Measurements from ENCODE around the gene XYLB. TPM values are rescaled to one million over a fixed set of nuclear protein-coding genes. Genes with fewer than 3 reads are reported as not detected.
"Not testable (repeated sequence)": the region's sequence is repeated elsewhere in the genome, so short reads cannot be mapped to it uniquely, and the experiment has no call there.

XYLB gene
- total and polyA plus RNA-seq, 4 experiments from 2014 or later, result 0.22 to 0.61 (median 0.47) TPM

GRCh38 chr3:38421679-38422336 is 75.2 kb downstream of the XYLB start:
- no peak overlapping the region for H3K4me3 ChIP-seq (ENCODE audit: low read length in 2 of 2)
- POLR2A ChIA-PET (ENCODE audit: partially characterized antibody), result interaction anchor here (0.7 to 1.8 kb wide), 2 partner anchors 17 to 34 kb away, joined by 4 to 8 read pairs; no protein-coding TSS in a partner anchor
- H3K27ac ChIP-seq (ENCODE audit: low read depth, low read length), result no peak overlapping the region
- Mint-ChIP-seq H3K27me3 (no peaks in the 10 kb centered on the region), H3K4me3 (peak overlapping the region in 3 of 8 donors; percentile 35 to 78 (median 54)), H3K9me3 (no peaks in the 10 kb centered on the region), H3K4me1 (peaks cover 26 to 44% (median 32%) of the 10 kb centered on the region in 4 donors), H3K36me3 (no peaks in the 10 kb centered on the region), H3K27ac (peak overlapping the region in 1 of 7 donors; percentile 89)
- intact Hi-C loops (cut with micrococcal nuclease), result loop anchor here (10.0 kb wide), 1 partner anchor 47 kb away; no protein-coding TSS in a partner anchor
- no peaks in the 10 kb centered on the region for H3K36me3 ChIP-seq (ENCODE audit: insufficient read depth, low read length)
- CTCF ChIA-PET (ENCODE audit: partially characterized antibody), result interaction anchor here (1.2 kb wide), 1 partner anchor 75 kb away, joined by 7 read pairs; the partner anchor contains the start of gene XYLB
- no peak for DNase-seq
- no peaks in the 10 kb centered on the region for H3K27me3 ChIP-seq (ENCODE audit: insufficient read depth, low read length)
- H3K9me3 ChIP-seq (ENCODE audit: control insufficient read depth in 1 of 2, low read length in 2 of 2), result no peaks in the 10 kb centered on the region
- peaks cover 40% of the 10 kb centered on the region for H3K4me1 ChIP-seq (ENCODE audit: insufficient read depth, low read length)

- not testable (repeated sequence) for H3K36me3 ChIP-seq (ENCODE audit: insufficient read depth, low read length); H3K9me3 Mint-ChIP-seq; H3K9me3 ChIP-seq (ENCODE audit: control insufficient read depth in 1 of 2, low read length in 2 of 2); H3K27me3 Mint-ChIP-seq; H3K27ac ChIP-seq (ENCODE audit: low read depth, low read length); H3K4me3 ChIP-seq (ENCODE audit: low read length in 2 of 2); H3K27me3 ChIP-seq (ENCODE audit: insufficient read depth, low read length); H3K36me3 Mint-ChIP-seq
- ChIA-PET POLR2A (ENCODE audit: partially characterized antibody) (interaction anchor here (0.9 to 2.9 kb wide), 7 partner anchors 10 to 261 kb away, joined by 3 to 13 read pairs (median 4); partner anchors contain the start of gene OXSR1), CTCF (ENCODE audit: partially characterized antibody) (interaction anchor here (0.7 to 4.1 kb wide), 4 partner anchors 31 to 452 kb away, joined by 3 to 20 read pairs (median 3); partner anchors contain the start of gene XYLB)
- H3K27ac Mint-ChIP-seq, result peak overlapping the region in 6 of 7 donors; percentile 3 to 92 (median 84)
- intact Hi-C loops (cut with micrococcal nuclease), result loop anchor here (10.0 kb wide), 1 partner anchor 52 kb away; no protein-coding TSS in a partner anchor
- peak overlapping the region; percentile 45 to 84 (median 77) for H3K4me3 Mint-ChIP-seq
- peak; percentile 27 to 49 (median 42) for DNase-seq
- H3K4me1 ChIP-seq (ENCODE audit: insufficient read depth, low read length), result peaks cover 44% of the 10 kb centered on the region
- peaks cover 33 to 54% (median 40%) of the 10 kb centered on the region in 4 donors for H3K4me1 Mint-ChIP-seq
These were observed 80.3 kb downstream of the XYLB start for GRCh38 chr3:38426798-38427426.

DNA sequence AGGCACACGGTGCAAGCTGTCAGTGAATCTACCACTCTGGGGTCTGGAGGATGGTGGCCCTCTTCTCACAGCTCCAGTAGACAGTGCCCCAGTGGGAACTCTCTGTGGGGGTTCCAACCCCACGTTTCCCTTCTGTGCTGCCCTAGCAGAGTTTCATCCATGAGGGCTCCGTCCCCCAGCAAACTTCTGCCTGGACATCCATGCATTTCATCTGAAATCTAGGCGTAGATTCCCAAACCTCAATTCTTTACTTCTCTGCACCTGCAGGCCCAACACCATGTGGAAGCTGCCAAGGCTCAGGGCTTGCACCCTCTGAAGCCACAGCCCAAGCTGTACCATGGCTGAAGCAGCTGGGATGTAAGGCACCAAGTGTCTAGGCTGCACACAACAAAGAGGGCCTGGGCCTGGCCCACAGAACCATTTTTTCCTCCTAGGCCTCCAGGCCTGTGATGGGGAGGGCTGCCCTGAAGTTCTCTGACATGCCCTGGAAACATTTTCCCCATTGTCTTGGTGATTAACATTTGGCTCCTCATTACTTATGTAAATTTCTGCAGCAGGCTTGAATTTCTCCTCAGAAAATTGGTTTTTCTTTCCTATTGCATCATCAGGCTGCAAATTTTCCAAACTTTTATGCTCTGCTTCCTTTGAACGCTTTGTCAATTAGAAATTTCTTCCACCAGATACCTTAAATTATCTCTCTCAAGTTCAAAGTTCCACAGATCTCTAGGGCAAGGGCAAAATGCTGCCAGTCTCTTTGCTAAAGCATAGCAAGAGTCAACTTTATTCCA is 86.5 kb downstream of the XYLB start:
- H3K27ac ChIP-seq (ENCODE audit: low read depth, low read length); CTCF ChIA-PET (ENCODE audit: partially characterized antibody); H3K4me3 Mint-ChIP-seq; H3K27me3 ChIP-seq (ENCODE audit: insufficient read depth, low read length); H3K27me3 Mint-ChIP-seq; H3K36me3 ChIP-seq (ENCODE audit: insufficient read depth, low read length); intact Hi-C loops (cut with micrococcal nuclease); H3K27ac Mint-ChIP-seq; H3K4me3 ChIP-seq (ENCODE audit: low read length in 2 of 2); DNase-seq: not testable (repeated sequence)
- Mint-ChIP-seq H3K4me1 (peaks cover 13 to 29% (median 21%) of the 10 kb centered on the region in 4 donors), H3K36me3 (peaks cover 7 to 11% of the 10 kb centered on the region in 2 donors), H3K9me3 (peaks cover 7 to 52% (median 42%) of the 10 kb centered on the region in 8 donors)
- Histone ChIP-seq H3K4me1 (ENCODE audit: insufficient read depth, low read length) (peaks cover 14% of the 10 kb centered on the region), H3K9me3 (ENCODE audit: control insufficient read depth in 1 of 2, low read length in 2 of 2) (peaks cover 0 to 11% of the 10 kb centered on the region in 2 donors)
- POLR2A ChIA-PET (ENCODE audit: partially characterized antibody), result interaction anchor here (0.9 to 1.0 kb wide), 2 partner anchors 8 to 20 kb away, joined by 3 read pairs; no protein-coding TSS in a partner anchor

DNA sequence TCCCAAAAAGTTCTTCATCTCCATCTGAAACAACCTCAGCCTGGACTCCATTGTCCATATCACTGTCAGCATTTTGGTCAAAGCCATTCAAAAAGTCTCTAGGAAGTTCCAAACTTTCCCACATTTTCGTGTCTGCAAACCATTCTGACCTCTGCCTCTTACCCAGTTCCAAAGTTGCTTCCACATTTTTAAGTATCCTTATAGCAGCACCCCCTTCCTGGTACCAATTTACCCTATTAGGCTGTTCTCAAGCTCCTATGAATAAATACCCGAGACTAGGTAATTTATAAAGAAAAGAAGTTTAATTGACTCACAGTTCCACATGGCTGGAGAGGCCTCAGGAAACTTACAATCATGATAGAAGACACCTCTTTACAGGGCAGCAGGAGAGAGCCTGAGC is 87.1 kb downstream of the XYLB start:
- DNase-seq; H3K27me3 Mint-ChIP-seq; intact Hi-C loops (cut with micrococcal nuclease); H3K4me3 ChIP-seq (ENCODE audit: low read length in 2 of 2); H3K4me3 Mint-ChIP-seq; POLR2A ChIA-PET (ENCODE audit: partially characterized antibody); CTCF ChIA-PET (ENCODE audit: partially characterized antibody); H3K27me3 ChIP-seq (ENCODE audit: insufficient read depth, low read length); H3K36me3 ChIP-seq (ENCODE audit: insufficient read depth, low read length); H3K27ac Mint-ChIP-seq; H3K27ac ChIP-seq (ENCODE audit: low read depth, low read length): not testable (repeated sequence)
- peaks cover 14% of the 10 kb centered on the region for H3K4me1 ChIP-seq (ENCODE audit: insufficient read depth, low read length)
- Mint-ChIP-seq H3K4me1 (peaks cover 10 to 29% (median 20%) of the 10 kb centered on the region in 4 donors), H3K9me3 (peaks cover 7 to 54% (median 43%) of the 10 kb centered on the region in 8 donors), H3K36me3 (peaks cover 9 to 11% of the 10 kb centered on the region in 2 donors)
- H3K9me3 ChIP-seq (ENCODE audit: control insufficient read depth in 1 of 2, low read length in 2 of 2), result peaks cover 0 to 11% of the 10 kb centered on the region in 2 donors

DNA sequence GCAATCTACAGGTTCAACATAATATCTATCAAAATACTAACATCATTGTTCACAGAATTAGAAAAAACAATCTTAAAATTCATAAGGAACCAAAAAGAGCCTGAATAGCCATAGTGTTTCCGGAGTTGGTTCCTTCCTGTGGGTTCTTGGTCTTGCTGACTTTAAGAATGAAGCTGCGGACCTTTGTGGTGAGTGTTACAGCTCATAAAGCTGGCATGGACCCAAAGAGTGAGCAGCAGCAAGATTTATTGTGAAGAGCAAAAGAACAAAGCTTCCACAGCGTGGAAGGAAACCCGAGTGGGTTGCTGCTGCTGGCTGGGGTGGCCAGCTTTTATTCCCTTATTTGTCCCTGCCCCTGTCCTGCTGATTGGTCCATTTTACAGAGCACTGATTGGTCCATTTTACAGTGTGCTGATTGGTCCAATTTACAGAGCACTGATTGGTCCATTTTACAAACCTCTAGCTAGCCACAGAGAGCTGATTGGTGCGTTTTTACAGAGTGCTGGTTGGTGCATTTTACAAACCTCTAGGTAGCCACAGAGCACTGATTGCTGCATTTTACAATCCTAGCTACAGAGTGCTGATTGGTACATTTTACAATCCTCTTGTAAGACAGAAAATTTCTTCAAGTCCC is 92.0 kb downstream of the XYLB start:
- H3K27me3 ChIP-seq (ENCODE audit: insufficient read depth, low read length); H3K27me3 Mint-ChIP-seq; intact Hi-C loops (cut with micrococcal nuclease); H3K27ac ChIP-seq (ENCODE audit: low read depth, low read length); H3K36me3 Mint-ChIP-seq; H3K9me3 ChIP-seq (ENCODE audit: control insufficient read depth in 1 of 2, low read length in 2 of 2); H3K4me3 ChIP-seq (ENCODE audit: low read length in 2 of 2); H3K36me3 ChIP-seq (ENCODE audit: insufficient read depth, low read length): not testable (repeated sequence)
- POLR2A ChIA-PET (ENCODE audit: partially characterized antibody), result interaction anchor here (0.7 to 1.6 kb wide), 3 partner anchors 11 to 17 kb away, joined by 4 read pairs; partner anchors contain the start of gene ACVR2B
- H3K4me1 Mint-ChIP-seq, result peaks cover 3 to 29% (median 18%) of the 10 kb centered on the region in 4 donors
- CTCF ChIA-PET (ENCODE audit: partially characterized antibody), result interaction anchor here (0.9 to 1.6 kb wide), 2 partner anchors 58 to 92 kb away, joined by 4 to 5 read pairs; partner anchors contain the start of genes EXOG and XYLB
- H3K27ac Mint-ChIP-seq, result peak overlapping the region in 3 of 7 donors; percentile 15 to 73 (median 36)
- peak overlapping the region in 4 of 8 donors; percentile 18 to 46 (median 30) for H3K4me3 Mint-ChIP-seq
- peaks cover 11% of the 10 kb centered on the region for H3K4me1 ChIP-seq (ENCODE audit: insufficient read depth, low read length)
- DNase-seq, result peak in 4 of 5 donors; percentile 46 to 69 (median 62)
- peaks cover 5 to 40% (median 30%) of the 10 kb centered on the region in 8 donors for H3K9me3 Mint-ChIP-seq

DNA sequence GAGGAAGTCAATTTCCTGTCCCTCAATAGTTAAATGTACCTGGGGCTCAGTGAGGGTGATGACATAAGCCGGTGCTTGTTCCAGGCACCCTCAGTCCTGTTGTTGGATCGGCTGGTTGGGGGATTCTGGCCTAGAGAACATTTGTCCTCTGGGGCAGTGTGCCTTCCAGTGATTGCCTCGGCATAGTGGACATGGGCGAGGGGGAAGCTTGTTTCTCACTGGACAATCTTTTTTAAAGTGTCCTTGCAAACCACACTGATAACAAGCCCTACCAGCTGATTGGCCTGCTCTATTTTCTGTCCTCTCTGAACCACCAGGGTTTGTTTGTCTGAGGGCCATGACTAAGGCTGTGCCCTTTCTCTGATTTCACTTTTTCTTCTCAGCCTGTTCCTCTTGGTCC is 96.6 kb downstream of the XYLB start:
- H3K36me3 Mint-ChIP-seq; H3K4me3 ChIP-seq (ENCODE audit: low read length in 2 of 2); H3K36me3 ChIP-seq (ENCODE audit: insufficient read depth, low read length); H3K9me3 ChIP-seq (ENCODE audit: control insufficient read depth in 1 of 2, low read length in 2 of 2); H3K4me3 Mint-ChIP-seq; intact Hi-C loops (cut with micrococcal nuclease); H3K27ac ChIP-seq (ENCODE audit: low read depth, low read length); H3K4me1 ChIP-seq (ENCODE audit: insufficient read depth, low read length); H3K27me3 ChIP-seq (ENCODE audit: insufficient read depth, low read length); H3K27ac Mint-ChIP-seq; CTCF ChIA-PET (ENCODE audit: partially characterized antibody); H3K27me3 Mint-ChIP-seq; DNase-seq: not testable (repeated sequence)
- Mint-ChIP-seq H3K9me3 (peaks cover 0 to 11% (median 7%) of the 10 kb centered on the region in 8 donors), H3K4me1 (peaks cover under 1 to 19% (median 5%) of the 10 kb centered on the region in 4 donors)
- POLR2A ChIA-PET (ENCODE audit: partially characterized antibody), result interaction anchor here (1.6 kb wide), 1 partner anchor 10 kb away, joined by 3 read pairs; the partner anchor contains the start of gene ACVR2B

All from CD4-positive, alpha-beta memory T cell (primary cell).